GM12873 (cell line): Measurements from ENCODE around the gene SLC15A5.

Experiments used
- CTCF ChIP-seq: IDR thresholded peaks from 2 replicates; pipeline ENCODE4 v1.5.1; 2012; ENCODE audit warnings: low read depth, mild to moderate bottlenecking, moderate library complexity, low read length, control low read depth; ENCODE audit not compliant: insufficient read depth; ENCODE audit errors: missing control alignments

The SLC15A5 gene

GRCh38 chr12:16266085-16266484, 11.4 kb downstream of the SLC15A5 start:
- TF ChIP-seq CTCF, result no peak

DNA sequence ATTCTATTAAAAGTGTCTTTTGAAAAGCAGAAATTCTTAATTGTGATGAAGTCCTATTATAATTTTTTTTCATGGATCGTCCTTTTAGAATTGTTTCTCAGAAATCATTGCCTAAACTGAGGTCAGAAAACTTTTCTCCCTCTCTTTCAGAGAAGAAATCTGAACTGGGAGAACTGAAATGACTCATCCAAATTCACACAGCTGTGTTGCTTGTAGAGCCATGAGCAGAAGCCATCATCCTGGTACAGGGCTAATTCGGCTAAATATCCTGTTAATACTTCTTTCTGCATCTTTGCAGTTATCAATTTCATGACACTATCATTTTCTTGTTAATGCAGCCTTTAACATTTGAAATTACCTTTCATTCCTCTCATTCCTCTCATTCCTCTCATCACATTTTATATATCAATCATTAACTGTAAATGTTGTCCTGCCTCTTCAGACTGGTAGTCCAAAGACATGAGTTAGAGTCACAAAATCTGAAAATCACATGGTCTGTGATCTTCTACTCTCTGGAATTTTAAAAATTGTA, 15.5 kb downstream of the SLC15A5 start:
- TF ChIP-seq CTCF, result no peak

DNA sequence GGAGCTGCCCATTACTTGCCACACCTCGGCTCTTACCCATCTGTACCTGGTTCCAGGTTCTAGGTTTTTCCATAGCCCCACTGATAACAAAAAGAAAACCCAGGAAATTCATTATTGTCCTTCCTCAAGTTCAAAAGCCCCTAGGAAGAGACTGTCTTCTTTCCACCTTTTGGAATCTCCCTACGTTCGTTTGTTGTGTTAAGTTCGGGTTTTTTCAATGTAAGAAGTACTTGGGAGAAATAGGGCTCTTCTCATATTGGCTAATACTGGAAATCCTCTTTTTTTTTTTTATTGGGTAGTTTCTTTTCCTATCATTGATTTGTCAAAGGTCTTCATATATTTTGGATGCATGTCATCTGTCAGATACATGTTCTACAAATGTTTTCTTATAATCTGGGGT, 17.3 kb downstream of the SLC15A5 start:
- TF ChIP-seq CTCF, result no peak

DNA sequence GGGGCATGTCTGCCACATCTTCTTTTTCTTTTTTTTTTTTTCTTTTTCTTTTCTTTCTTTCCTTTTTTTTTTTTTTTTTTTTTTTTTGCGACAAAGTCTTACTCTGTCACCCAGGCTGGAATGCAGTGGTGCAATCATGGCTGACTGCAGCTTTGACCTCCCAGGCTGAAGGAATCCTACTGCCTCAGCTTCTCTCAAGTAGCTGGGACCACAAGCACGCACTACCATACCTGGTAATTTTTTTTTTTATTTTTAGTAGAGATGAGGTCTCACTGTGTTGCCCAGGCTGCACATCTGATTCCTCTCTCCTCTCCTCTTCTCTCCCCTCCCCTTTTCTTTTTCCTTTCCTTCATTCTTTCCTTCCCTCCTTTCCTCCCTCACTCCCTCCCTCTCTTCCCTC, 18.5 kb downstream of the SLC15A5 start:
- no peak for TF ChIP-seq CTCF

GRCh38 chr12:16246264-16246663, 31.2 kb downstream of the SLC15A5 start:
- no peak for TF ChIP-seq CTCF

- TF ChIP-seq CTCF, result no peak
These were observed 32.3 kb downstream of the SLC15A5 start for GRCh38 chr12:16245209-16245608.

GRCh38 chr12:16243487-16244412, 33.7 kb downstream of the SLC15A5 start:
- TF ChIP-seq CTCF, result no peak
